ENCODE data around the gene CDC45. TPM values are rescaled to one million over a fixed set of nuclear protein-coding genes. Genes with fewer than 3 reads are reported as not detected.

Gene CDC45
- total RNA-seq, 2 donors from 2014 or later = 0.99 TPM; not detected in 1

GRCh38 chr22:19567157-19568009, 87.7 kb downstream of the CDC45 start:
- ATAC-seq (ENCODE audit: insufficient number of reproducible peaks, low FRiP score, low read depth) = no peak
- no peak overlapping the region for H3K27ac ChIP-seq

DNA sequence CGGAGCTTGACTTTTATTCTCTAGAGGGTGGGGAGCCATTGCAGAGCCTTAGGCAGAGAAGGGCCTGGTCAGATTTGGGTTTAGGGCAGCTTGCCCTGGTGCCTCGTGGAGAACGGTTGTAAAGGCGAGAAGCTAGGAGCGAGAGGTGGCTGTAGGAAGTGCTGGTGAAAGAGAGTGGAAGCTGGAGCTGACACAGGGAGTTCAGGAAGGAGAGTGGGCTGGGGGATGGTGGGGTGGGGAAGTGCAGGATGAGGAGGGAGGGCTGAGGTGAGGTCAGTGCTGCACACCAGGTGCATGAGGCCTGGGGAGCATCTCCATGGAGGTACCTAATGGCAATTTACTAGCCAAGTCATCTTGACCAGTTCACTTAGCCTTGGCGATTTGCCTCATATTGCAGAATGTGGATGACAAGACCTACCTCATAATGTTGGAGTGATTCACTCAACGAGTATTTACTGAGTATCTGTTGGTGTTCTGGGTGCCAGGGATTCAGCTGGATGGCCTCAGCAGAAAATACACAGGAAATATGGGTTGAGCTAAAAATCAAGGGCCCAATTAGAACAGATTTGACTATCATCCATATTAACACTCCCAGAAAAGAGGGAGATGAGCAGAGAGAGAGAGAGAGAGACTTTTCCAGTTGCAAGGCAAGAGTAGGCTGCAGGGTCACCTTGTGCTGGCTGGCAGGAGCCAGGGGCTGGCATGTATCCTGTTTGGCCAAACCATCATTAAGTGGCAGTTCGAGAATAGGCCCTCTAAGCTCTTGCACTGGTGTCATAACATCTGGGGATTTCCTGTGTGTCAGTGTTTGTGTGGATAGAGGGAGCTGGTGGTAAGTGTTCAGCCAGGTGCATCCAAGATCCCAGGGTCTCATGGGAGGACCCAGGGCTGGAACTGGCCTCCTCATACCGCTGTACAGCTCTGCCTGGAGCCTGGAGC, 88.9 kb downstream of the CDC45 start:
- Histone ChIP-seq H3K27me3 (replicated peaks; ENCODE audit: insufficient read depth) (no peaks in the 10 kb centered on the region), H3K36me3 (no peaks in the 10 kb centered on the region), H3K4me1 (ENCODE audit: control insufficient read depth in 1 of 2, low read depth in 2 of 2) (no peaks in the 10 kb centered on the region), H3K9me3 (no peaks in the 10 kb centered on the region), H3K27ac (no peak overlapping the region), H3K4me3 (no peak overlapping the region)
- TF ChIP-seq, protein P1, sequence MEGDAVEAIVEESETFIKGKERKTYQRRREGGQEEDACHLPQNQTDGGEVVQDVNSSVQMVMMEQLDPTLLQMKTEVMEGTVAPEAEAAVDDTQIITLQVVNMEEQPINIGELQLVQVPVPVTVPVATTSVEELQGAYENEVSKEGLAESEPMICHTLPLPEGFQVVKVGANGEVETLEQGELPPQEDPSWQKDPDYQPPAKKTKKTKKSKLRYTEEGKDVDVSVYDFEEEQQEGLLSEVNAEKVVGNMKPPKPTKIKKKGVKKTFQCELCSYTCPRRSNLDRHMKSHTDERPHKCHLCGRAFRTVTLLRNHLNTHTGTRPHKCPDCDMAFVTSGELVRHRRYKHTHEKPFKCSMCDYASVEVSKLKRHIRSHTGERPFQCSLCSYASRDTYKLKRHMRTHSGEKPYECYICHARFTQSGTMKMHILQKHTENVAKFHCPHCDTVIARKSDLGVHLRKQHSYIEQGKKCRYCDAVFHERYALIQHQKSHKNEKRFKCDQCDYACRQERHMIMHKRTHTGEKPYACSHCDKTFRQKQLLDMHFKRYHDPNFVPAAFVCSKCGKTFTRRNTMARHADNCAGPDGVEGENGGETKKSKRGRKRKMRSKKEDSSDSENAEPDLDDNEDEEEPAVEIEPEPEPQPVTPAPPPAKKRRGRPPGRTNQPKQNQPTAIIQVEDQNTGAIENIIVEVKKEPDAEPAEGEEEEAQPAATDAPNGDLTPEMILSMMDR (IDR thresholded peaks at IDR 0.05) = no peak
- DNase-seq (ENCODE audit: low spot score) (no peak), ATAC-seq (ENCODE audit: insufficient number of reproducible peaks, low FRiP score, low read depth) (no peak)

More at GRCh38 chr22:19567157-19568009, 87.7 kb downstream of the CDC45 start:
- DNase-seq (ENCODE audit: low spot score) = no peak
- no peaks in the 10 kb centered on the region for H3K36me3 ChIP-seq
- H3K9me3 ChIP-seq = no peaks in the 10 kb centered on the region
- no peaks in the 10 kb centered on the region for H3K4me1 ChIP-seq (ENCODE audit: control insufficient read depth in 1 of 2, low read depth in 2 of 2)
- H3K27me3 ChIP-seq (replicated peaks; ENCODE audit: insufficient read depth) = no peaks in the 10 kb centered on the region
- TF ChIP-seq, protein P1 (IDR thresholded peaks at IDR 0.05) = no peak
- H3K4me3 ChIP-seq = no peak overlapping the region

- H3K36me3 ChIP-seq = no peaks in the 10 kb centered on the region
- TF ChIP-seq, protein P1 (IDR thresholded peaks at IDR 0.05) = no peak
- H3K4me3 ChIP-seq = no peak overlapping the region
- H3K27ac ChIP-seq = no peak overlapping the region
- DNase-seq (ENCODE audit: low spot score) = no peak
- H3K9me3 ChIP-seq = no peaks in the 10 kb centered on the region
- H3K4me1 ChIP-seq (ENCODE audit: control insufficient read depth in 1 of 2, low read depth in 2 of 2) = no peaks in the 10 kb centered on the region
- no peak for ATAC-seq (ENCODE audit: insufficient number of reproducible peaks, low FRiP score, low read depth)
- H3K27me3 ChIP-seq (replicated peaks; ENCODE audit: insufficient read depth) = no peaks in the 10 kb centered on the region
Measured at GRCh38 chr22:19569276-19569640, 89.5 kb downstream of the CDC45 start.

DNA sequence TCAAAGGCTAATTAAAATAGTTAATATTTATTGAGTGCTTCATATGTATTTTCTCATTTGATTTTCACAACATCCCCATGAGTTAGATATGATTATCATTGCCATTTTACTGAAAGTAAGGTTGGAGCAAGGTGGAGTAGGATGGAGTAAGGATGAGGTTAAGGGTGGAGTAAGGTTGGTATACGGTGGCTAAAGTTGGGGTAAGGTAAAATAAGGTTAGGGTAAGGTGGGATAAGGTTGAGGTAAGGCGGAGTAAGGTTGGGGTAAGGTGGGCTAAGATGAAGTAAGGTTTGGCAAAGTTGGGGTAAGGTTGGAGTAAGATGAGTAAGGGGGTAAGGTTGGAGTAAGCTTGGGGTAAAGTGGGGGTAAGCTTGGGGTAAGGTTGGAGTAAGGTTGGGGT, 90.3 kb downstream of the CDC45 start:
- DNase-seq (ENCODE audit: low spot score) (no peak), ATAC-seq (ENCODE audit: insufficient number of reproducible peaks, low FRiP score, low read depth) (no peak)
- Histone ChIP-seq H3K36me3 (no peaks in the 10 kb centered on the region), H3K9me3 (no peaks in the 10 kb centered on the region), H3K27me3 (replicated peaks; ENCODE audit: insufficient read depth) (no peaks in the 10 kb centered on the region), H3K27ac (no peak overlapping the region), H3K4me1 (ENCODE audit: control insufficient read depth in 1 of 2, low read depth in 2 of 2) (no peaks in the 10 kb centered on the region), H3K4me3 (no peak overlapping the region)
- TF ChIP-seq, protein P1 (IDR thresholded peaks at IDR 0.05) = no peak

Other genes starting within 250 kb of the CDC45 start
- gene CLTCL1, start 188.2 kb upstream of the CDC45 start, total RNA-seq = 1 to 10 TPM; 5.3 to 6.1 TPM
- gene HIRA, start 48.2 kb upstream of the CDC45 start, total RNA-seq = 10 to 100 TPM; 23.8 to 25.7 TPM
- 10 to 100 TPM in 1 of 2 donors, 1 to 10 TPM in 1; 6.8 to 19.2 TPM for gene MRPL40, start 47.4 kb upstream of the CDC45 start, total RNA-seq
- 10 to 100 TPM; 59.8 to 67.7 TPM for gene C22orf39, start 32.2 kb upstream of the CDC45 start, total RNA-seq
- gene UFD1, start 727 bp upstream of the CDC45 start, total RNA-seq = 10 to 100 TPM; 32.0 to 32.5 TPM
- 10 to 100 TPM; 41.0 to 68.0 TPM for gene CLDN5, start 44.5 kb downstream of the CDC45 start, total RNA-seq
- 100 to 1,000 TPM in 1 of 2 donors, 10 to 100 TPM in 1; 47.7 to 147 TPM for gene SEPTIN5, start 234.6 kb downstream of the CDC45 start, total RNA-seq
- 10 to 100 TPM; 13.1 to 30.3 TPM for gene GP1BB, start 243.6 kb downstream of the CDC45 start, total RNA-seq